Panc1 (cell line): ENCODE measurements around the gene HK2. TPM values are rescaled to one million over a fixed set of nuclear protein-coding genes. Genes with fewer than 3 reads are reported as not detected.
"Not testable (repeated sequence)": the region's sequence is repeated elsewhere in the genome, so short reads cannot be mapped to it uniquely, and the experiment has no call there.

Source experiments
- ATAC-seq: fragments of 200-7000 bp; cut with Tn5 transposase; 2 replicates; pipeline ENCODE4 v1.9.1; 2020; ENCODE audit warnings: mild to moderate bottlenecking, moderate library complexity
- BruUV-seq: library from RNA; stranded (reverse); fragments of 400-500 nt; replicated peaks from 2 replicates; lab custom pipeline; 2021; lab: Mats Ljungman, UMichigan
- CTCF ChIA-PET: fragments of 300-600 bp; sonication (Branson Sonifier 250); formaldehyde crosslinking; loops from one replicate; lab custom pipeline; 2022; ENCODE audit warnings: antibody characterized with exemption; lab: Charles Lee
- POLR2A ChIA-PET: fragments of 300-600 bp; sonication (Branson Sonifier 250); formaldehyde crosslinking; loops from one replicate; lab custom pipeline; 2022; ENCODE audit warnings: antibody characterized with exemption; lab: Charles Lee
- DNase-seq: peaks from one replicate; pipeline ENCODE4 v3.0.0-alpha.2; 2010; ENCODE audit warnings: low read depth, low spot score
- H3K27ac ChIP-seq: 2 replicates; pipeline ENCODE4 v1.5.1; 2011; ENCODE audit warnings: mild to moderate bottlenecking, low read length, inconsistent platforms
- H3K27me3 ChIP-seq: fragments of 200-500 bp; sonication (Bioruptor generic); 2 replicates; pipeline ENCODE4 v1.6.0; 2014; ENCODE audit warnings: low read length, inconsistent platforms; ENCODE audit not compliant: control insufficient read depth, insufficient read depth
- H3K36me3 ChIP-seq: fragments of 200-500 bp; sonication (Bioruptor generic); 2 replicates; pipeline ENCODE4 v1.5.1; 2014; ENCODE audit warnings: inconsistent platforms, mild to moderate bottlenecking, low read length, moderate library complexity; ENCODE audit not compliant: control insufficient read depth, insufficient read depth
- H3K4me1 ChIP-seq: 2 replicates; pipeline ENCODE4 v1.5.1; 2011; ENCODE audit warnings: inconsistent platforms, mild to moderate bottlenecking, low read length, moderate library complexity; ENCODE audit not compliant: control insufficient read depth, insufficient read depth
- H3K4me3 ChIP-seq, 2 experiments: 2 replicates each; pipeline ENCODE4 v1.5.1; 2011 to 2012; ENCODE audit warnings: low read depth in 2 of 2, low read length in 2 of 2, mild to moderate bottlenecking in 2 of 2, inconsistent platforms in 1 of 2, moderate library complexity in 1 of 2
- H3K9me3 ChIP-seq: fragments of 200-500 bp; sonication (Bioruptor generic); 2 replicates; pipeline ENCODE4 v1.5.1; 2014; ENCODE audit warnings: low read depth, mild to moderate bottlenecking, inconsistent platforms, low read length, moderate library complexity; ENCODE audit not compliant: control insufficient read depth, insufficient read depth
- POLR2AphosphoS5 ChIP-seq: IDR thresholded peaks from 2 replicates; pipeline ENCODE4 v1.6.1; 2012; ENCODE audit warnings: mild to moderate bottlenecking, low read depth, low read length, moderate library complexity
- SIN3A ChIP-seq: IDR thresholded peaks from 2 replicates; pipeline ENCODE4 v1.6.1; 2012; ENCODE audit warnings: low read depth, mild to moderate bottlenecking, low read length, moderate library complexity, borderline replicate concordance; ENCODE audit not compliant: insufficient read depth
- TCF7L2 ChIP-seq: IDR thresholded peaks from 2 replicates; pipeline ENCODE4 v1.6.1; 2011; ENCODE audit warnings: mild to moderate bottlenecking, low read depth, low read length, inconsistent platforms
- in situ Hi-C: cut with HindIII; loops from 2 replicates; pipeline ENCODE4 v1.10.0; 2016; ENCODE audit warnings: low sequenced_read_pairs, low pct_unique_long_range_greater_than_20kb
- intact Hi-C: fragments of 100-400 bp; cut with micrococcal nuclease; formaldehyde crosslinking; loops from one replicate; pipeline ENCODE4 v1.10.0; 2022; ENCODE audit not compliant: unreplicated experiment
- total RNA-seq: library from RNA; stranded (reverse); gene quantifications from one replicate; pipeline ENCODE4 v1.2.1, GENCODE V29; 2021; ENCODE audit not compliant: unreplicated experiment
- TF ChIP-seq, protein P1 (sequence below): fragments of 450-650 bp; IDR thresholded peaks from 2 replicates; pipeline ENCODE4 v1.5.1; 2017; ENCODE audit warnings: mild to moderate bottlenecking
- TF ChIP-seq, protein P2 (sequence below), 2 experiments: IDR thresholded peaks; 2 replicates each; pipeline ENCODE4 v1.6.1; 2011 to 2012; ENCODE audit warnings: low read depth in 2 of 2, control low read depth in 1 of 2, low read length in 1 of 2, mild to moderate bottlenecking in 1 of 2, moderate library complexity in 1 of 2; ENCODE audit not compliant: insufficient read depth in 1 of 2

Gene HK2
- total RNA-seq, 1 experiment from 2014 or later, result 1.7 TPM

DNA sequence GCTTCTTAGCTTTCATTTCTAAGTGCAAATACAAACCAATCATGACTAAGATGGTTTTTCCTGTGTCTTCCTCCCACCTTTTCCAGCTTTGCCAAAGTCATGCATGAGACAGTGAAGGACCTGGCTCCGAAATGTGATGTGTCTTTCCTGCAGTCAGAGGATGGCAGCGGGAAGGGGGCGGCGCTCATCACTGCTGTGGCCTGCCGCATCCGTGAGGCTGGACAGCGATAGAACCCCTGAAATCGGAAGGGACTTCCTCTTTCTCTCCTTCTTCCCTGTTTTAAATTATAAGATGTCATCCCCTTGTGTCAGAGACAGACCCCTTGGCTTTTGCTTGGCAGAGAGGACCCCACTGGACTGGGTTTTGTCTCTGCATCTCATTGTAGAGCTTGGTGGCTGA, 56.8 kb downstream of the HK2 start:
- Histone ChIP-seq H3K27ac (no peak overlapping the region), H3K36me3 (no peaks in the 10 kb centered on the region), H3K4me3 (no peak overlapping the region), H3K27me3 (no peaks in the 10 kb centered on the region), H3K9me3 (no peaks in the 10 kb centered on the region), H3K4me1 (peaks cover 3% of the 10 kb centered on the region; the same call in 1 of the 2 replicates)
- TF ChIP-seq POLR2AphosphoS5, result no peak
- TF ChIP-seq, protein P1, sequence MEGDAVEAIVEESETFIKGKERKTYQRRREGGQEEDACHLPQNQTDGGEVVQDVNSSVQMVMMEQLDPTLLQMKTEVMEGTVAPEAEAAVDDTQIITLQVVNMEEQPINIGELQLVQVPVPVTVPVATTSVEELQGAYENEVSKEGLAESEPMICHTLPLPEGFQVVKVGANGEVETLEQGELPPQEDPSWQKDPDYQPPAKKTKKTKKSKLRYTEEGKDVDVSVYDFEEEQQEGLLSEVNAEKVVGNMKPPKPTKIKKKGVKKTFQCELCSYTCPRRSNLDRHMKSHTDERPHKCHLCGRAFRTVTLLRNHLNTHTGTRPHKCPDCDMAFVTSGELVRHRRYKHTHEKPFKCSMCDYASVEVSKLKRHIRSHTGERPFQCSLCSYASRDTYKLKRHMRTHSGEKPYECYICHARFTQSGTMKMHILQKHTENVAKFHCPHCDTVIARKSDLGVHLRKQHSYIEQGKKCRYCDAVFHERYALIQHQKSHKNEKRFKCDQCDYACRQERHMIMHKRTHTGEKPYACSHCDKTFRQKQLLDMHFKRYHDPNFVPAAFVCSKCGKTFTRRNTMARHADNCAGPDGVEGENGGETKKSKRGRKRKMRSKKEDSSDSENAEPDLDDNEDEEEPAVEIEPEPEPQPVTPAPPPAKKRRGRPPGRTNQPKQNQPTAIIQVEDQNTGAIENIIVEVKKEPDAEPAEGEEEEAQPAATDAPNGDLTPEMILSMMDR, result no peak
- TF ChIP-seq, protein P2, sequence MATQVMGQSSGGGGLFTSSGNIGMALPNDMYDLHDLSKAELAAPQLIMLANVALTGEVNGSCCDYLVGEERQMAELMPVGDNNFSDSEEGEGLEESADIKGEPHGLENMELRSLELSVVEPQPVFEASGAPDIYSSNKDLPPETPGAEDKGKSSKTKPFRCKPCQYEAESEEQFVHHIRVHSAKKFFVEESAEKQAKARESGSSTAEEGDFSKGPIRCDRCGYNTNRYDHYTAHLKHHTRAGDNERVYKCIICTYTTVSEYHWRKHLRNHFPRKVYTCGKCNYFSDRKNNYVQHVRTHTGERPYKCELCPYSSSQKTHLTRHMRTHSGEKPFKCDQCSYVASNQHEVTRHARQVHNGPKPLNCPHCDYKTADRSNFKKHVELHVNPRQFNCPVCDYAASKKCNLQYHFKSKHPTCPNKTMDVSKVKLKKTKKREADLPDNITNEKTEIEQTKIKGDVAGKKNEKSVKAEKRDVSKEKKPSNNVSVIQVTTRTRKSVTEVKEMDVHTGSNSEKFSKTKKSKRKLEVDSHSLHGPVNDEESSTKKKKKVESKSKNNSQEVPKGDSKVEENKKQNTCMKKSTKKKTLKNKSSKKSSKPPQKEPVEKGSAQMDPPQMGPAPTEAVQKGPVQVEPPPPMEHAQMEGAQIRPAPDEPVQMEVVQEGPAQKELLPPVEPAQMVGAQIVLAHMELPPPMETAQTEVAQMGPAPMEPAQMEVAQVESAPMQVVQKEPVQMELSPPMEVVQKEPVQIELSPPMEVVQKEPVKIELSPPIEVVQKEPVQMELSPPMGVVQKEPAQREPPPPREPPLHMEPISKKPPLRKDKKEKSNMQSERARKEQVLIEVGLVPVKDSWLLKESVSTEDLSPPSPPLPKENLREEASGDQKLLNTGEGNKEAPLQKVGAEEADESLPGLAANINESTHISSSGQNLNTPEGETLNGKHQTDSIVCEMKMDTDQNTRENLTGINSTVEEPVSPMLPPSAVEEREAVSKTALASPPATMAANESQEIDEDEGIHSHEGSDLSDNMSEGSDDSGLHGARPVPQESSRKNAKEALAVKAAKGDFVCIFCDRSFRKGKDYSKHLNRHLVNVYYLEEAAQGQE (IDR thresholded peaks at IDR 0.05; ENCODE audit: insufficient read depth in 1 of 2, low read depth in 2 of 2, low read length in 1 of 2), result no peak
- TF ChIP-seq SIN3A, result no peak
- TF ChIP-seq TCF7L2, result no peak
- intact Hi-C loops, result no loop called here
- in situ Hi-C loops, result no loop called here
- CTCF ChIA-PET, result no interaction called here
- no peak for ATAC-seq
- POLR2A ChIA-PET, result no interaction called here
- BruUV-seq, result no TSS peak
- DNase-seq, result no peak

DNA sequence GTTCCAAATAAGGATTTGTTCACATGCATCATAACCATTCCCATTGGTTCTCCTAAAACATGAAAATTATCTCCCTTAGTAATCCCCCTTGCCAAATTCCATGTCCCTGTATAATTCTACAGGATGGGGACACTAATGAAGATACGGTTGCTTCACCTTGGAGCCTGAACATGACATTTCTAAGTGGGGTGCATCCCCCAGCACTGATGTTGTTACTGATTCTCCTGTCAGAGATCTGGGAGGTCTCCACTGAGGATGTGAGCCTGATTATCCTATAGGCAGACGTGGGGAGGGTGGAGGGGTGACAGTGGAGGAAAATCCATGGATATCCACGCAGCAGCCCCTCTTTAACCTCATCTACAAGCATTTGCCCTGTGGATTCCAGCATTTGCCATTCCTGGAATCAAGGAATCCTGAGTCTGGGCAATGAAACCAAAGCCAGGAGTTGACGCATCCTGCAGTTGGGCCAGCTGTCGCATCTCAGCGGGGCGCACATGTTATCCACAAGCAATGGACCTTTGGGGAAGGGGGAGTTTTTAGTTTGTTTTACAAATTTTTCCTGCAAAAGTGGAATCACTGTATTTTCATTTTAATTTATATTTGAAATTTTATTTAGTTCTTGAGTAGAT, 57.3 kb downstream of the HK2 start:
- H3K27ac ChIP-seq, result no peak overlapping the region
- intact Hi-C loops (no loop called here), in situ Hi-C loops (no loop called here)
- H3K9me3 ChIP-seq, result no peaks in the 10 kb centered on the region
- ATAC-seq (no peak), DNase-seq (no peak)
- ChIA-PET POLR2A (no interaction called here), CTCF (no interaction called here)
- no peaks in the 10 kb centered on the region for H3K27me3 ChIP-seq
- H3K4me1 ChIP-seq, result peaks cover 3% of the 10 kb centered on the region; the same call in 1 of the 2 replicates
- no peaks in the 10 kb centered on the region for H3K36me3 ChIP-seq
- H3K4me3 ChIP-seq, result no peak overlapping the region
- BruUV-seq, result no TSS peak
- TF ChIP-seq POLR2AphosphoS5 (no peak), TCF7L2 (no peak), SIN3A (no peak)
- TF ChIP-seq, protein P2 (IDR thresholded peaks at IDR 0.05; ENCODE audit: insufficient read depth in 1 of 2, low read depth in 2 of 2, low read length in 1 of 2), result no peak
- TF ChIP-seq, protein P1, result no peak

DNA sequence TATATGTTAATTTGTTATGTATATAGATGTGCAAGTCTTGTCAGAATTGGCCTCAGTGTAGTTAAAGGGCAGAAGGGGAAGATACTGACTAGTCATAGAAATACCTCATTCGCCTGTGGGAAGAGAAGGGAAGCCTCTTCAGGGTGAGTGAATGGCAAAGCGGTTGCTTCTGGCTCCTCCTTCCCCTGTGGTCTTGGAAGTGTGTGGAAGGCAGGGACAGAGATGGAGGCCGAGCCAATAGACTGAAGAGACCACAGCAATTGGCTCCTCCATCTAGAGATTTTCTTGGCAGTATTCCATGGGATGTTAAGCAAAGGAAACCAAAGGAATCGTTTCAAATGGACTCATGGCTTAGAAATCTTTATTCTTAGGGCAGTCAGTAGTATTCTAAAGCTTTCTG, 57.9 kb downstream of the HK2 start:
- H3K9me3 ChIP-seq, POLR2A ChIA-PET, BruUV-seq, DNase-seq, H3K27me3 ChIP-seq, CTCF ChIA-PET, H3K27ac ChIP-seq, in situ Hi-C loops, intact Hi-C loops, ATAC-seq, H3K36me3 ChIP-seq, H3K4me3 ChIP-seq, H3K4me1 ChIP-seq: not testable (repeated sequence)
